Muscle of leg (tissue), 11 donors: ENCODE results near the gene ADK. TPM values are rescaled to one million over a fixed set of nuclear protein-coding genes. Genes with fewer than 3 reads are reported as not detected.

Source experiments
- DNase-seq: peaks from one replicate; pipeline ENCODE4 v3.0.0; 2013
- H3K27ac ChIP-seq: one replicate; pipeline ENCODE4 v1.5.1; 2013; ENCODE audit warnings: mild to moderate bottlenecking, low read length, control low read depth
- H3K27me3 ChIP-seq: one replicate; pipeline ENCODE4 v1.6.1; 2013; ENCODE audit warnings: low read length; ENCODE audit not compliant: control insufficient read depth, insufficient read depth
- H3K36me3 ChIP-seq: one replicate; pipeline ENCODE4 v1.6.1; 2013; ENCODE audit warnings: low read length; ENCODE audit not compliant: control insufficient read depth, insufficient read depth
- H3K4me1 ChIP-seq: one replicate; pipeline ENCODE4 v1.6.1; 2013; ENCODE audit warnings: low read length; ENCODE audit not compliant: control insufficient read depth, insufficient read depth
- H3K4me3 ChIP-seq: one replicate; pipeline ENCODE4 v1.5.1; 2013; ENCODE audit warnings: low read length, control low read depth
- H3K9me3 ChIP-seq: replicated peaks from 2 replicates; pipeline ENCODE4 v1.6.1; 2013; ENCODE audit warnings: low read depth, low read length; ENCODE audit not compliant: control insufficient read depth
- WGBS: methylation state at CpG from one replicate; pipeline ENCODE4 v1.1.5; 2013; ENCODE audit warnings: missing lambda C conversion rate; ENCODE audit not compliant: insufficient coverage; 5-methylcytosine and 5-hydroxymethylcytosine counted together
- polyA plus RNA-seq, 8 donors: library from polyadenylated mRNA; unstranded; fragments of 120-200 nt; gene quantifications; one replicate each; pipeline versions ENCODE4 v1.2.1 to v1.2.3, GENCODE V29; 2013; ENCODE audit warnings: inconsistent platforms in 1 of 8, low replicate concordance in 1 of 8; ENCODE audit not compliant: insufficient read length in 8 of 8, insufficient read depth in 1 of 8
- total RNA-seq: library from RNA; stranded (reverse); fragments of 120-200 nt; gene quantifications from one replicate; pipeline ENCODE4 v1.2.4, GENCODE V29; 2013

Gene ADK
- total and polyA plus RNA-seq, 9 donors = 28.8 to 37.2 (median 34.4) TPM

DNA sequence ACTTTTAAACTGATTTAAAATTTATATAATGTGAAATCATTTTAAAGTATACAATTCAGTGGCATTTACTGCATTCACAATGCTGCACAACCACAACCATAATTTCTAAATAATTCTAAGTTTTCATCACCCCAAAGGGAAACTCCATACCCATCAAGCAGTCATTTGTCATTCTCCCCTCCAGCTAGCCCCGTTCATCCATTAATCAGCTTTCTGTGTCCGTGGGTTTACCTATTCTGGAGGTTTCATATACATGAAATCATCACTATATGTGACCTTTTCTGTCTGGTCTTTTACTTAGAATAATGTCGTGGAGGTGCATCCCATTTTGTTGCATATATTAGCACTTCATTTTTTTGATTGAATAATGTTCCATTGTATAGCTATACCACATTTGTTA lies 214.1 kb downstream of the ADK start:
- H3K27me3 ChIP-seq = no peaks in the 10 kb centered on the region
- peaks cover 3% of the 10 kb centered on the region for H3K9me3 ChIP-seq
- peaks cover 8% of the 10 kb centered on the region for H3K36me3 ChIP-seq
- no peak overlapping the region for H3K4me3 ChIP-seq
- no CpG with 5 or more reads among the region's 3 CpGs for WGBS
- no peaks in the 10 kb centered on the region for H3K4me1 ChIP-seq
- H3K27ac ChIP-seq = no peak overlapping the region
- no peak for DNase-seq

DNA sequence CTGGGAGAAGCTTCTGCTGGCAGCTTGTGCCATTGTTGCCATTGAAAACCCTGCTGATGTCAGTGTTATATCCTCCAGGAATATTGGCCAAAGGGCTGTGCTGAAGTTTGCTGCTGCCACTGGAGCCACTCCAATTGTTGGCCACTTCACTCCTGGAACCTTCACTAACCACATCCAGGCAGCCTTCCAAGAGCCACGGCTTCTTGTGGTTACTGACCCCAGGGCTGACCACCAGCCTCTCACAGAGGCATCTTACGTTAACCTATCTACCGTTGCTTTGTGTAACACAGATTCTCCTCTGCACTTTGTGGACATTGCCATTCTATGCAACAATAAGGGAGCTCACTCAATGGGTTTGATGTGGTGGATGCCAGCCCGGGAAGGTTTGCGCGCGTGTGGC lies 220.7 kb downstream of the ADK start:
- Histone ChIP-seq H3K27ac (no peak overlapping the region), H3K36me3 (no peaks in the 10 kb centered on the region), H3K9me3 (no peaks in the 10 kb centered on the region), H3K4me3 (no peak overlapping the region), H3K4me1 (no peaks in the 10 kb centered on the region), H3K27me3 (no peaks in the 10 kb centered on the region)
- 100% methylated on average over 5 of the region's 7 CpGs for WGBS
- DNase-seq = no peak

DNA sequence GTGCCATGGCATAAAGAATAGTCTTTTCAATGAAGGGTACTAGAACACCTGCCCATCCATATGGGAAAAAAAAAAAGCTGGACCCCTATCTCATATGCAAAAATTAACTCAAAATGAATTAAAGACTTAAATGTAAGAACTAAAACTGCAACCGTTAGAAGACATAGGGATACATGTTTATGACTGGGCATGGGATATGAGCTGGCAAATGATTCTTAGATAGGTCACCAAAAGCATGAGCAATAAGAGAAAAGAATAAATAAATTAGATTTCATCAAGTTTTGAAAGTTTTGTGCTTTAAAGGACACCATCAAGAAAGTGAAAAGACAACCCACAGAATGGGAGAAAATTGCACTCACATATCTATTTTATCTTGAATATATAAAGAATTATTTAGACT lies 222.0 kb downstream of the ADK start:
- DNase-seq = no peak
- Histone ChIP-seq H3K9me3 (no peaks in the 10 kb centered on the region), H3K27me3 (no peaks in the 10 kb centered on the region), H3K36me3 (no peaks in the 10 kb centered on the region), H3K27ac (no peak overlapping the region), H3K4me1 (no peaks in the 10 kb centered on the region), H3K4me3 (no peak overlapping the region)
- no CpG with 5 or more reads among the region's 1 CpG for WGBS

DNA sequence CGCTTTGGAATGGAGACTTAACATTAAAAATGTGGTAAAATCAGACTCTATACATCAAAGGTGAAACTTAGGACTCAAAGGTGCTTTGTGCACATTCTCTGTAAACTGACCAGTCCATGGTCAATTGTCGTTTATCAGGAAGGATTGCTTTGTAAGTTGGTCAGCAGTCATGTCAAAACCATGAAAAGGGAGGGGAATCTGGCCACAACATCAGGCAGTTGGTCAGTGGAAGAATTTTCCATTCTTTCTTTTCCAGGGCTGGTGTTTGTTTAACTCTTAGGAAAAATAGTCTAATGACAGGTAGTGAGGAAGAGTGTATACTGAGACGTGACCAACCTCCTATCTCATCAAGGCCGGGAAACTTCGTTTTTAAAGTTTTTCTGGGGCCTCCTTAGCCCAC lies 226.5 kb downstream of the ADK start:
- no peak overlapping the region for H3K27ac ChIP-seq
- no peaks in the 10 kb centered on the region for H3K4me1 ChIP-seq
- H3K4me3 ChIP-seq = no peak overlapping the region
- no CpG with 5 or more reads among the region's 5 CpGs for WGBS
- DNase-seq = no peak
- no peaks in the 10 kb centered on the region for H3K9me3 ChIP-seq
- H3K36me3 ChIP-seq = no peaks in the 10 kb centered on the region
- no peaks in the 10 kb centered on the region for H3K27me3 ChIP-seq

DNA sequence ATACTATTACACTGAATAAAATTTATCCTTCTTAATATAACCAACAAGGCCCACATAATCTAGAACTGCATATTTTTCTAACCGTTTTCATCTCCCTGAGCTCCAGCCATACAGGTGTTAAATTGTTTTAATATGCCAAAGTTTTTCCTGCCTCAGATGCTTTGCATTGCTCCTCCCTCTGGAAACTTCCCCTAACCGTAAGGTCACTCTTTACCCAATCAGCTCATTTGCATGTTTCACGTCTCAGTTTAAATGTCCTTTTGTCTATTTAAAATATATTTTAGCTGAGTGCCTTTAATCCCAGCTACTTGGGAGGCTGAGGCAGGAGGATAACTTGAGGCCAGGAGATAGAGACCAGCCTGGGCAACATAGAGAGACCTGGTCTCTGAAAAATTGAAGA lies 228.5 kb downstream of the ADK start:
- WGBS = no CpG with 5 or more reads among the region's 3 CpGs
- no peaks in the 10 kb centered on the region for H3K4me1 ChIP-seq
- H3K27me3 ChIP-seq = no peaks in the 10 kb centered on the region
- no peak overlapping the region for H3K27ac ChIP-seq
- no peaks in the 10 kb centered on the region for H3K9me3 ChIP-seq
- DNase-seq = no peak
- H3K36me3 ChIP-seq = no peaks in the 10 kb centered on the region
- no peak overlapping the region for H3K4me3 ChIP-seq

DNA sequence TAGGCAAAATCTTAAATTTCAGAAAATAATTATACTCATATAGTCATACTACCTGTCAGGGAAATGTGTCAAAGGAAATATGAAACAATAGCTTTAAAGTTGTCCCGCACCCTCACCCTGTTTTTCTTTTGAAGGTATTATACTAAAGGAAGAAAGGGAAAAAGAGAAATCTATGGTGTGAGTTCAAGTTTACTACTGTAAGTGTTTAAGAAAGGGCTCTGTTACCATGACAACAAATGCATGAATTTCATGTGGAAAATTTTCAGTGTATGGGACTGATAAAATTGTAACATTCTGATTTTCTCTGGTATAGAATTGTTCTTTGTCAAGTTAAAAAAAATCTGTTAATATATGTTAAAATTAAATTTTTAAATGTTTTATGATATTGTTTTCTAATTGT lies 229.8 kb downstream of the ADK start:
- Histone ChIP-seq H3K27ac (no peak overlapping the region), H3K4me3 (no peak overlapping the region), H3K36me3 (no peaks in the 10 kb centered on the region), H3K27me3 (no peaks in the 10 kb centered on the region), H3K4me1 (no peaks in the 10 kb centered on the region), H3K9me3 (no peaks in the 10 kb centered on the region)
- peak; percentile 15 for DNase-seq
- no CpG with 5 or more reads among the region's 1 CpG for WGBS

DNA sequence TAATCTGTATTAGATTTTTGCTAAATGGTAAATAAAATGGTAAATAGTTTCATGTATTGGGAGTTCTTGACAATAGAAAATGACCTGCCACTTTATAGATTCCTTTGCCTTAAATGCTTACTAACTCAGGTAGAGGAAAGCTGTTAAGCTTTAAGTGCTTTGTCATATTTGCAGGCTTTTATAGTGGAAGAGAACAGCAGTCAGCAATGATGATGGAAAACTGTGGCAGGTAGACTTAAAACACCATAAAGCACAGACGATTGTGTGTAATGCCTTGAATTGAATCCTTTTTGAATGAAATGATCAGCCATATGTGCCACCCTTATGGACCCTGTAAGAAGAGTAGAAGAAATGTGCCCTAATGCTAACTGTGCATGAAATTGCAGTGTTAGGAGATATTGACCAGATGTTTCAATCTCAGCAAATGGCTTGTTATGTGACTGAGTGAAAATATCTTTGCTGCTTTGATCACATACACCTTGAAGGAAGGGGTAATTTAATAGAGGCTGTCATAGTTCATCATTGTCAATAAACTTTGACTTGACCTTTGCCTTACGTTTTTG lies 230.4 kb downstream of the ADK start:
- Histone ChIP-seq H3K4me1 (no peaks in the 10 kb centered on the region), H3K27me3 (no peaks in the 10 kb centered on the region), H3K27ac (no peak overlapping the region), H3K9me3 (no peaks in the 10 kb centered on the region), H3K36me3 (no peaks in the 10 kb centered on the region), H3K4me3 (no peak overlapping the region)
- no peak for DNase-seq
- WGBS = 20% methylated on average over 1 of the region's 2 CpGs

DNA sequence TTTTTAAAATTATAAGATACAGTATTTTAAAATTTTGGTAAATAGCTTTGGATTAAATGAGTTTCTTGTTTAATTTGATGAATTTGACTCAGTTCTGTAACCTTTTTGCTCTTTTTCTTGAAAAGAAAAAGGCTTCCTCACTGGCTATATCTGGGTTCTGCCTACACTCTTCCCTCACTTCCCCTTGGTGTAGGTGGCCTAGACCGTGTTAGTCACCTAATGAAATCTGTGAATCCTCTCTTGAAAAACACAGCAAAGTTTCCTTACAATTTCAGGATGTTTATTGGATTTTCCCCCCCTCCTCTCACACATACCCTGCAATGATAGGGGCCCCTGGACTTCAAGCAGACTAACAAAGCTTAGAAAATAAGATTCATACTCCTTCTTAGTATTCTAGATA lies 231.6 kb downstream of the ADK start:
- Histone ChIP-seq H3K36me3 (no peaks in the 10 kb centered on the region), H3K9me3 (no peaks in the 10 kb centered on the region), H3K27ac (no peak overlapping the region), H3K4me3 (no peak overlapping the region), H3K27me3 (no peaks in the 10 kb centered on the region), H3K4me1 (no peaks in the 10 kb centered on the region)
- no peak for DNase-seq
- 71% methylated on average over 1 of the region's 1 CpG for WGBS

DNA sequence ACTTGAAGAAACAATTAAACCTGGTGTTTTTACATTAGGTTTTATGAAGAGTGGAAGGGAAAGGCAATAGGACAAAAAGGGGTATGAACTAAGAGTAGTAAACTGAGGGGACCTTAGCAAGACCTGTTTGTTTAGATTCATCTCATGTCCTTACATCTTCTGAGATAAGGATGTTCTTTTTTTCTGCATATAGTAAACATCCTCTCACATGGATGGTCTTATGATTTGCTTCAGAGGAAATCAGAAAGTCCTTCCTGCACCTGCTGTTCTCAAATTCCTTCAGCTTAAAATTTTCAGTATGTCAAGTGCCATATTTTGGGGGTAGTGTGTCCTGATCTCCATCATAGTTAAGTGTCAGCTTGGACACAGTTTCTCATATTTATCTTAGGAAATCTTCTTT lies 232.6 kb downstream of the ADK start:
- H3K27ac ChIP-seq = no peak overlapping the region
- H3K36me3 ChIP-seq = no peaks in the 10 kb centered on the region
- no peaks in the 10 kb centered on the region for H3K9me3 ChIP-seq
- no peak overlapping the region for H3K4me3 ChIP-seq
- H3K4me1 ChIP-seq = no peaks in the 10 kb centered on the region
- H3K27me3 ChIP-seq = no peaks in the 10 kb centered on the region
- no peak for DNase-seq

DNA sequence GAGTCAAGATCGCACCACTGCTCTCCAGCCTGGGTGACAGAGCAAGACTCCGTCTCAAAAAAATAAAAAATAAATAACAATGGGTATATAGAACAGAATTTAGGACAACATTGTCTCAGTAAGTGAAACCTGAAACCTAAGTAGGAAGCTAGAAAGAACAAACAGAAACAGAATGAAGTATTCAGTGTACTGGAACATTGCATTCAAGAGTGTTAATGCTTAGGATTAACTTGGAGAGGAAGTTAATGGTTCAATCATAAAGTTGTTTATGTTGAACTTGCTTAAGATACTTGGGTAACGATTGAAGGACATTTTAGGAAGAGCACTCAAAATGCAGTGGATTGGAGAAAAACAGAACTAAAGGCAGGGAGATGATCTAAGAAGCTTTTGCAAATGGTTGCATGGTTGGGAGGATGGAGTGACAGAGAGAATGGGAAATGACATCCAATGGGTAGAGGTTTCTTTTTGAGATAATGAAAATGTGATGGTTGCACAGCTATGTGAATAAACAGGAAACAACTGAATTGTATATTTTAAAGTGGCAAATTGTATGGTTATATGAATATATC lies 233.7 kb downstream of the ADK start:
- 69% methylated on average over 1 of the region's 3 CpGs for WGBS
- no peaks in the 10 kb centered on the region for H3K27me3 ChIP-seq
- no peak overlapping the region for H3K27ac ChIP-seq
- no peak overlapping the region for H3K4me3 ChIP-seq
- no peaks in the 10 kb centered on the region for H3K4me1 ChIP-seq
- H3K36me3 ChIP-seq = no peaks in the 10 kb centered on the region
- no peak for DNase-seq
- no peaks in the 10 kb centered on the region for H3K9me3 ChIP-seq

DNA sequence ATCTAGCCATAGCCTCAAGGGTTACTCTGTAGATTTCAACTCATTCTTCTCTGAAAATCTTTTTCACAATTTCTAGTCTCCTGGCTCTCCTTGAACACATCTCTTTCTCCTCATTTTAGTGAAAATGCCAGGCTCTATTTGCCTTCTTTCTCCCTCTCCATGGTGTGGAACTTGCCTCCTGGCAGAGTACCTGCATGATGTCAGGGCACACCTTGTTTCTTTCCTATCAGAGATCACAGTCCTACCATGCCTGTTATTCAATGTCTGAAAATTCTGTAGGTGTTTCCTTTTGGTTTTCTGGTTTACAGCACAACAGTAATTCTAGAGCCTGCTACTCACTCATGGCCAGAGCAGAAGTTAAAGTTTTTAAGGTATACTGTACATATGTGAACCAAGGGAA lies 237.8 kb downstream of the ADK start:
- no peaks in the 10 kb centered on the region for H3K9me3 ChIP-seq
- H3K27ac ChIP-seq = no peak overlapping the region
- no peaks in the 10 kb centered on the region for H3K4me1 ChIP-seq
- H3K27me3 ChIP-seq = no peaks in the 10 kb centered on the region
- DNase-seq = no peak
- no peak overlapping the region for H3K4me3 ChIP-seq
- no peaks in the 10 kb centered on the region for H3K36me3 ChIP-seq
